SK-N-SH (cell line): ENCODE measurements around the gene RBM33. TPM values are rescaled to one million over a fixed set of nuclear protein-coding genes. Genes with fewer than 3 reads are reported as not detected.

Experiments used
- CTCF ChIA-PET: fragments of 300-600, 350-600 bp; formaldehyde crosslinking; extraction: SDS; loops from one replicate; lab custom pipeline; 2021; lab: Yijun Ruan, JAX
- POLR2A ChIA-PET: fragments of 350-600 bp; sonication (Branson Sonifier 250); formaldehyde crosslinking; extraction: SDS; loops from one replicate; lab custom pipeline; 2020; ENCODE audit warnings: antibody characterized with exemption, inconsistent platforms; lab: Yijun Ruan, JAX
- DNase-seq: peaks from one replicate; pipeline ENCODE4 v3.0.0; 2012
- H2AFZ ChIP-seq: fragments of 200-600 bp; sonication (generic); 2 replicates; pipeline ENCODE4 v1.8.1; 2016; ENCODE audit warnings: antibody characterized with exemption, mild to moderate bottlenecking, low read depth
- H3F3A ChIP-seq: fragments of 200-600 bp; sonication (generic); replicated peaks from 2 replicates; pipeline ENCODE3; 2016; ENCODE audit warnings: antibody characterized with exemption, mild to moderate bottlenecking; ENCODE audit not compliant: insufficient read depth
- H3K27ac ChIP-seq, 2 experiments: fragments of 200-500 bp in 1 of 2; fragments of 200-600 bp in 1 of 2; sonication (Bioruptor generic) in 1 of 2; sonication (generic), shearing (Covaris generic) in 1 of 2; 2 replicates each; pipeline versions ENCODE4 v1.5.1 to v1.6.1; 2014 to 2016; ENCODE audit warnings: low read depth in 2 of 2, inconsistent platforms in 1 of 2, low read length in 1 of 2, mild to moderate bottlenecking in 1 of 2, mixed read lengths in 1 of 2
- H3K27me3 ChIP-seq: fragments of 200-600 bp; sonication (generic), shearing (Covaris generic); 2 replicates; pipeline ENCODE4 v1.6.1; 2016; ENCODE audit warnings: mixed run types; ENCODE audit not compliant: insufficient read depth
- H3K36me3 ChIP-seq, 2 experiments: fragments of 200-500 bp in 1 of 2; fragments of 200-600 bp in 1 of 2; sonication (Bioruptor generic) in 1 of 2; sonication (generic) in 1 of 2; replicated peaks in 1 of 2; 2 replicates each; pipeline versions ENCODE3 to v1.5.1; 2014 to 2016; ENCODE audit warnings: low read length in 1 of 2, mild to moderate bottlenecking in 1 of 2; ENCODE audit not compliant: insufficient read depth in 2 of 2, control insufficient read depth in 1 of 2
- H3K4me1 ChIP-seq, 2 experiments: fragments of 200-500 bp in 1 of 2; fragments of 200-600 bp in 1 of 2; sonication (Bioruptor generic) in 1 of 2; sonication (generic), shearing (Covaris generic) in 1 of 2; 2 replicates each; pipeline versions ENCODE4 v1.5.1 to v1.6.1; 2014 to 2016; ENCODE audit warnings: low read depth in 1 of 2, low read length in 1 of 2, mixed run types in 1 of 2; ENCODE audit not compliant: insufficient read depth in 2 of 2, control insufficient read depth in 1 of 2
- H3K4me2 ChIP-seq: fragments of 200-600 bp; sonication (generic), shearing (Covaris generic); 2 replicates; pipeline ENCODE4 v1.6.1; 2017; ENCODE audit warnings: mixed run types
- H3K4me3 ChIP-seq, 2 experiments: fragments of 200-500 bp in 1 of 2; fragments of 200-600 bp in 1 of 2; sonication (Bioruptor generic) in 1 of 2; sonication (generic), shearing (Covaris generic) in 1 of 2; 2 replicates each; pipeline versions ENCODE4 v1.5.1 to v1.8.1; 2014 to 2016; ENCODE audit warnings: low read depth in 2 of 2, inconsistent platforms in 1 of 2, low read length in 1 of 2, mild to moderate bottlenecking in 1 of 2, mixed read lengths in 1 of 2, moderate library complexity in 1 of 2
- H3K79me2 ChIP-seq: fragments of 200-600 bp; sonication (generic); 2 replicates; pipeline ENCODE4 v1.8.1; 2017; ENCODE audit warnings: mild to moderate bottlenecking; ENCODE audit not compliant: insufficient read depth
- H3K9ac ChIP-seq: fragments of 200-600 bp; sonication (generic); 2 replicates; pipeline ENCODE4 v1.6.1; 2017; ENCODE audit warnings: mixed run types
- H3K9me2 ChIP-seq: fragments of 200-600 bp; sonication (generic); 2 replicates; pipeline ENCODE4 v1.6.1; 2017; ENCODE audit warnings: mixed run types
- H3K9me3 ChIP-seq: fragments of 200-600 bp; sonication (generic); 2 replicates; pipeline ENCODE4 v1.6.1; 2017; ENCODE audit warnings: mixed run types, mild to moderate bottlenecking, moderate library complexity
- H4K20me1 ChIP-seq: fragments of 200-600 bp; sonication (generic); 2 replicates; pipeline ENCODE4 v1.6.1; 2017; ENCODE audit warnings: mild to moderate bottlenecking, mixed run types; ENCODE audit not compliant: insufficient read depth
- CTCF ChIP-seq: fragments of 200-600 bp; sonication (generic); IDR thresholded peaks from 2 replicates; pipeline ENCODE4 v1.6.1; 2017; ENCODE audit warnings: antibody characterized with exemption, mild to moderate bottlenecking, moderate library complexity
- ELF1 ChIP-seq: IDR thresholded peaks from 2 replicates; pipeline ENCODE4 v1.4.0; 2012
- EZH2phosphoT487 ChIP-seq: fragments of 200-600 bp; sonication (generic); IDR thresholded peaks from 2 replicates; pipeline ENCODE4 v1.6.1; 2017; ENCODE audit warnings: low read depth, mixed run types, mild to moderate bottlenecking, antibody characterized with exemption, moderate library complexity, borderline replicate concordance
- FOSL2 ChIP-seq: IDR thresholded peaks from 2 replicates; pipeline ENCODE4 v1.4.0; 2012; ENCODE audit warnings: low read depth, mild to moderate bottlenecking, moderate library complexity, borderline replicate concordance
- FOXM1 ChIP-seq: IDR thresholded peaks from 2 replicates; pipeline ENCODE4 v1.4.0; 2012; ENCODE audit warnings: low read depth, mild to moderate bottlenecking
- GABPA ChIP-seq: IDR thresholded peaks from 2 replicates; pipeline ENCODE4 v1.4.0; 2012; ENCODE audit warnings: low read depth, mild to moderate bottlenecking
- IRF3 ChIP-seq: fragments of 150-350 bp; IDR thresholded peaks from 2 replicates; pipeline ENCODE4 v1.6.1; 2016; ENCODE audit warnings: mild to moderate bottlenecking, low read depth, low read length
- MAX ChIP-seq: IDR thresholded peaks from 2 replicates; pipeline ENCODE4 v1.4.0; 2012; ENCODE audit warnings: low read depth
- NFIC ChIP-seq: IDR thresholded peaks from 2 replicates; pipeline ENCODE4 v1.4.0; 2012; ENCODE audit warnings: borderline replicate concordance
- NRF1 ChIP-seq: IDR thresholded peaks from 2 replicates; pipeline ENCODE4 v1.6.1; 2012; ENCODE audit warnings: low read depth, mild to moderate bottlenecking, low read length
- PBX3 ChIP-seq: IDR thresholded peaks from 2 replicates; pipeline ENCODE4; 2012
- RCOR1 ChIP-seq: fragments of 150-350 bp; IDR thresholded peaks from 2 replicates; pipeline ENCODE4 v1.6.1; 2017; ENCODE audit warnings: antibody characterized with exemption, low read length
- TAF1 ChIP-seq: IDR thresholded peaks from 2 replicates; pipeline ENCODE4 v1.6.1; 2012; ENCODE audit warnings: low read depth, mild to moderate bottlenecking, low read length, moderate library complexity, borderline replicate concordance
- TCF12 ChIP-seq: IDR thresholded peaks from 2 replicates; pipeline ENCODE4 v1.4.0; 2012
- TEAD4 ChIP-seq: IDR thresholded peaks from 2 replicates; pipeline ENCODE4 v1.4.0; 2012; ENCODE audit warnings: mild to moderate bottlenecking, borderline replicate concordance; ENCODE audit not compliant: insufficient read depth
- USF1 ChIP-seq: IDR thresholded peaks from 2 replicates; pipeline ENCODE4 v1.4.0; 2012; ENCODE audit warnings: low read depth, borderline replicate concordance
- ZBTB33 ChIP-seq: IDR thresholded peaks from 2 replicates; pipeline ENCODE4 v1.4.0; 2012; ENCODE audit warnings: low read depth, borderline replicate concordance
- WGBS: methylation state at CpG from one replicate; pipeline ENCODE4 v1.1.6; 2017; ENCODE audit warnings: low lambda C conversion rate; 5-methylcytosine and 5-hydroxymethylcytosine counted together
- polyA plus RNA-seq, 3 experiments: library from polyadenylated mRNA; depleted of rRNA; stranded (reverse); fragments of >200 nt; gene quantifications; 2 replicates each; pipeline ENCODE4 v1.2.3, GENCODE V29; 2012

RBM33 gene
- polyA plus RNA-seq, 1 of the 3 experiments (the other 2 are of a cell fraction), result 13.8 TPM

- Histone ChIP-seq H3K4me2 (peak overlapping the region; percentile 90), H3K4me3 (peak overlapping the region; percentile 71 to 95), H4K20me1 (peaks cover 21% of the 10 kb centered on the region), H3K9me3 (peaks cover 24% of the 10 kb centered on the region), H3K9ac (peak overlapping the region; percentile 98), H3K79me2 (peaks cover 62% of the 10 kb centered on the region), H3K27me3 (no peaks in the 10 kb centered on the region), H3K36me3 (peaks cover 34 to 66% of the 10 kb centered on the region in 2 experiments), H3K4me1 (peaks cover 12 to 19% of the 10 kb centered on the region in 2 experiments; a peak in 3 of 4 replicates), H2AFZ (peak overlapping the region; percentile 95), H3F3A (peaks cover 6% of the 10 kb centered on the region), H3K9me2 (no peaks in the 10 kb centered on the region), H3K27ac (peak overlapping the region; percentile 80 to 97)
- ChIA-PET CTCF (interaction anchor here (1.3 to 1.8 kb wide), 2 partner anchors 11 to 46 kb away, joined by 4 to 6 read pairs; no protein-coding TSS in a partner anchor), POLR2A (no interaction called here)
- TF ChIP-seq ZBTB33, result no peak
- no peak for TF ChIP-seq FOXM1
- no peak for TF ChIP-seq IRF3
- no peak for TF ChIP-seq MAX
- no peak for TF ChIP-seq FOSL2
- no peak for TF ChIP-seq GABPA
- no peak for TF ChIP-seq TCF12
- TF ChIP-seq NRF1, result no peak
- no peak for TF ChIP-seq USF1
- no peak for TF ChIP-seq ELF1
- TF ChIP-seq TAF1, result peak; percentile 24; the same call in 1 of the 2 replicates
- no peak for TF ChIP-seq RCOR1
- TF ChIP-seq PBX3, result no peak
- no peak for TF ChIP-seq NFIC
- no peak; the same call in 1 of the 2 replicates for TF ChIP-seq TEAD4
- TF ChIP-seq EZH2phosphoT487, result no peak
- peak; percentile 26; the same call in 1 of the 2 replicates for TF ChIP-seq CTCF
- WGBS, result 1% methylated on average over 21 of the region's 22 CpGs
- peak; percentile 80 for DNase-seq
Measured at GRCh38 chr7:155644971-155645509, 579 bp downstream of the RBM33 start.
